Uterus (tissue), 4 donors: ENCODE data around the gene IGF2. TPM values are rescaled to one million over a fixed set of nuclear protein-coding genes. Genes with fewer than 3 reads are reported as not detected.

Experiments
- DNase-seq, 2 donors: peaks; one replicate each; pipeline ENCODE4 v3.0.0-alpha.2; 2019 to 2020
- H3K27ac ChIP-seq, 2 donors: fragments of 200-600 bp; sonication (generic); 1 replicate in 1 of 2; 2 replicates in 1 of 2; pipeline ENCODE4 v1.5.1; 2016 to 2018
- H3K27me3 ChIP-seq, 2 donors: fragments of 200-600 bp; sonication (generic); one replicate each; pipeline ENCODE4 v1.5.1; 2018 to 2019; ENCODE audit warnings: control low read depth in 1 of 2
- H3K36me3 ChIP-seq, 2 donors: fragments of 200-600 bp; sonication (generic); one replicate each; pipeline ENCODE4 v1.5.1; 2019; ENCODE audit warnings: control low read depth in 1 of 2
- H3K4me1 ChIP-seq, 2 donors: fragments of 200-600 bp; sonication (generic); one replicate each; pipeline ENCODE4 v1.5.1; 2018 to 2019; ENCODE audit warnings: control low read depth in 1 of 2
- H3K4me3 ChIP-seq, 2 donors: fragments of 200-600 bp; sonication (generic); 1 replicate in 1 of 2; 2 replicates in 1 of 2; pipeline ENCODE4 v1.5.1; 2018 to 2019; ENCODE audit warnings: mild to moderate bottlenecking in 1 of 2
- H3K9me3 ChIP-seq, 2 donors: fragments of 200-600 bp; sonication (generic); one replicate each; pipeline ENCODE4 v1.5.1; 2019; ENCODE audit warnings: control low read depth in 1 of 2
- POLR2A ChIP-seq, 2 donors: fragments of 450-650 bp; IDR thresholded peaks; one replicate each; pipeline ENCODE4 v1.6.1; 2016; ENCODE audit warnings: antibody characterized with exemption in 2 of 2, mild to moderate bottlenecking in 1 of 2, moderate library complexity in 1 of 2
- intact Hi-C: fragments of 100-400 bp; cut with DNase I; formaldehyde crosslinking; loops from one replicate; pipeline ENCODE4 v1.15.1; 2023; ENCODE audit warnings: low total_unique reads
- microRNA counts, 2 donors: library from miRNA; unstranded; fragments of <30 nt; microRNA quantifications; one replicate each; lab custom pipeline; 2016 to 2017
- microRNA-seq: library from miRNA; unstranded; fragments of <30 nt; microRNA quantifications from one replicate; pipeline ENCODE4, GENCODE V29; 2016; ENCODE audit warnings: borderline microRNAs expressed, borderline replicate concordance
- small RNA-seq: library from RNA; depleted of rRNA; stranded (forward); fragments of <200 nt; gene quantifications from one replicate; pipeline ENCODE3, GENCODE V24; 2016
- total RNA-seq, 4 donors: library from RNA; depleted of rRNA in 3 of 4; stranded (reverse); fragments of >200 nt in 3 of 4; gene quantifications; one replicate each; pipeline versions ENCODE4 v1.1.0 to v1.2.4, GENCODE V29; 2014 to 2023
- TF ChIP-seq, protein P1 (sequence below), 4 experiments: fragments of 200-600 bp in 2 of 4; fragments of 450-650 bp in 2 of 4; sonication (generic) in 2 of 4; IDR thresholded peaks; one replicate each; pipeline ENCODE4 v1.5.1; 2016 to 2019; ENCODE audit warnings: antibody characterized with exemption in 4 of 4, mild to moderate bottlenecking in 2 of 4, moderate library complexity in 1 of 4
- donor health status: DM: yes; HTN: yes; CAD: no.

The IGF2 gene
- total RNA-seq, 4 donors from 2014 or later: 54.1 to 347 (median 188) TPM

DNA sequence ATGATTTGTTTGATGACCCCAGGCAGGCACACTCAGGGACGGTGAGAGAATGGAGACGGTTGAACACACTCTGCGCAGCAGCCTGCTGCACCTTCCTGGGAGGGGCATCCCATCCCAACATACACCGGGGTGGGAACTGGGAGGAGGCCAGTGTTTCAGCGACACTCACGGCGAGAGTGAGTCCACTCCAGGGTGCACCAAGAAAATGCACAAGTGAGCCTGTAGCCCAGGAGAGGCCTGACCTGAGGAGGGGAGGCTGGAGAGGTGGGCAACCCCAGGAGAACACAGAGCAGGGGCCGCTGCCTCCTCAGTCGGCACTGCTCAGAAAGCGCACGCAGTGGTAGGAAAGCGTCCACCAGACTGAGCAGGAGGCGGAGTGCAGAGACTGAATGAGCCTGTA, 54.5 kb downstream of the IGF2 start:
- TF ChIP-seq POLR2A (IDR thresholded peaks at IDR 0.05): no peak
- TF ChIP-seq, protein P1, sequence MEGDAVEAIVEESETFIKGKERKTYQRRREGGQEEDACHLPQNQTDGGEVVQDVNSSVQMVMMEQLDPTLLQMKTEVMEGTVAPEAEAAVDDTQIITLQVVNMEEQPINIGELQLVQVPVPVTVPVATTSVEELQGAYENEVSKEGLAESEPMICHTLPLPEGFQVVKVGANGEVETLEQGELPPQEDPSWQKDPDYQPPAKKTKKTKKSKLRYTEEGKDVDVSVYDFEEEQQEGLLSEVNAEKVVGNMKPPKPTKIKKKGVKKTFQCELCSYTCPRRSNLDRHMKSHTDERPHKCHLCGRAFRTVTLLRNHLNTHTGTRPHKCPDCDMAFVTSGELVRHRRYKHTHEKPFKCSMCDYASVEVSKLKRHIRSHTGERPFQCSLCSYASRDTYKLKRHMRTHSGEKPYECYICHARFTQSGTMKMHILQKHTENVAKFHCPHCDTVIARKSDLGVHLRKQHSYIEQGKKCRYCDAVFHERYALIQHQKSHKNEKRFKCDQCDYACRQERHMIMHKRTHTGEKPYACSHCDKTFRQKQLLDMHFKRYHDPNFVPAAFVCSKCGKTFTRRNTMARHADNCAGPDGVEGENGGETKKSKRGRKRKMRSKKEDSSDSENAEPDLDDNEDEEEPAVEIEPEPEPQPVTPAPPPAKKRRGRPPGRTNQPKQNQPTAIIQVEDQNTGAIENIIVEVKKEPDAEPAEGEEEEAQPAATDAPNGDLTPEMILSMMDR (IDR thresholded peaks at IDR 0.05): no peak
- no peaks in the 10 kb centered on the region for H3K36me3 ChIP-seq
- H3K27me3 ChIP-seq: no peaks in the 10 kb centered on the region
- no peak for DNase-seq
- intact Hi-C loops: no loop called here
- peaks cover 0 to 4% of the 10 kb centered on the region in 2 donors for H3K9me3 ChIP-seq
- no peak overlapping the region for H3K4me3 ChIP-seq
- H3K4me1 ChIP-seq: no peaks in the 10 kb centered on the region
- H3K27ac ChIP-seq: no peak overlapping the region

MicroRNAs encoded within 50 kb of the gene (microRNA counts, 767-probe panel; counts per million panel counts)
- 3,421 to 4,828 counts per million in 2 donors for microRNA hsa-miR-483-3p (lab: Ali Mortazavi, UCI)
- 0 counts per million in 2 donors for microRNA hsa-miR-483-5p (lab: Ali Mortazavi, UCI)

Small RNA genes within 50 kb of the gene (microRNA-seq; reads per million reads assigned to microRNA genes)
- gene MIR4686: not detected
- gene MIR483: 80.9 reads per million, percentile 52 among the genes with 10 or more reads in this experiment

Small RNA genes within 50 kb of the gene (small RNA-seq; reads per million reads assigned to genes)
- gene MIR4686 (not detected), gene MIR483 (0.24 reads per million)

Other genes starting within 250 kb of the IGF2 start
- gene PRR33, start 247.5 kb downstream of the IGF2 start, total RNA-seq: not detected
- 10 to 100 TPM in 2 of 4 donors, 1 to 10 TPM in 1, not detected in 1; 3.2 to 60.6 (median 29.3) TPM for gene TNNT3, start 219.7 kb downstream of the IGF2 start, total RNA-seq
- gene MRPL23, start 192.1 kb downstream of the IGF2 start, total RNA-seq: 100 to 1,000 TPM in 2 of 4 donors, 10 to 100 TPM in 2; 36.7 to 196 (median 101) TPM
- 1,000 to 10,000 TPM in 1 of 4 donors, 100 to 1,000 TPM in 3; 260 to 3,028 (median 463) TPM for gene H19, start 141.5 kb downstream of the IGF2 start, total RNA-seq
- gene INS, start 21.8 kb upstream of the IGF2 start, total RNA-seq: not detected
- gene TH, start 32.4 kb upstream of the IGF2 start, total RNA-seq: 1 to 10 TPM in 1 of 4 donors, under 1 TPM in 1, not detected in 2; 0.37 to 1.3 TPM
- 1 to 10 TPM in 3 of 4 donors, not detected in 1; 1.0 to 1.6 (median 1.5) TPM for gene ASCL2, start 131.2 kb upstream of the IGF2 start, total RNA-seq
- 1 to 10 TPM in 2 of 4 donors, not detected in 2; 1.7 to 1.8 TPM for gene C11orf21, start 162.5 kb upstream of the IGF2 start, total RNA-seq
- gene TSPAN32, start 162.6 kb upstream of the IGF2 start, total RNA-seq: 1 to 10 TPM in 2 of 4 donors, not detected in 2; 2.5 to 3.3 TPM
- gene CD81, start 237.9 kb upstream of the IGF2 start, total RNA-seq: 100 to 1,000 TPM; 394 to 852 (median 626) TPM